ENCODE data around the gene TEX54. TPM values are rescaled to one million over a fixed set of nuclear protein-coding genes. Genes with fewer than 3 reads are reported as not detected.

The TEX54 gene
- total and polyA plus RNA-seq, 4 experiments from 2014 or later: 1.3 to 1.9 TPM; not detected in 2

GRCh38 chr11:62851807-62852522 is 19.3 kb upstream of the TEX54 start:
- peak overlapping the region in 5 of 8 donors; percentile 6 to 69 (median 43) for H3K4me3 Mint-ChIP-seq

GRCh38 chr11:62850911-62851806 is 18.5 kb upstream of the TEX54 start:
- intact Hi-C loops (cut with micrococcal nuclease): loop anchor here (10.0 kb wide), 1 partner anchor 296 kb away; no protein-coding TSS in a partner anchor
- H3K27ac ChIP-seq (ENCODE audit: low read depth, low read length): no peak overlapping the region
- peaks cover 0 to 8% (median 0%) of the 10 kb centered on the region in 8 donors for H3K9me3 Mint-ChIP-seq
- H3K27ac Mint-ChIP-seq: peak overlapping the region; percentile 59 to 93 (median 85)
- H3K36me3 Mint-ChIP-seq: peaks cover 33 to 50% of the 10 kb centered on the region in 2 donors
- H3K4me1 ChIP-seq (ENCODE audit: insufficient read depth, low read length): peaks cover 41% of the 10 kb centered on the region
- H3K36me3 ChIP-seq (ENCODE audit: insufficient read depth, low read length): peaks cover 33% of the 10 kb centered on the region
- no peaks in the 10 kb centered on the region for H3K27me3 Mint-ChIP-seq
- H3K4me3 ChIP-seq (ENCODE audit: low read length in 2 of 2): no peak overlapping the region
- no peaks in the 10 kb centered on the region for H3K9me3 ChIP-seq (ENCODE audit: control insufficient read depth in 1 of 2, low read length in 2 of 2)
- peaks cover 38 to 62% (median 47%) of the 10 kb centered on the region in 4 donors for H3K4me1 Mint-ChIP-seq
- no peak for DNase-seq
- POLR2A ChIA-PET (ENCODE audit: partially characterized antibody): interaction anchor here (0.6 to 10.3 kb wide), 14 partner anchors 8 to 294 kb away, joined by 3 to 667 read pairs (median 5); partner anchors contain the start of genes EEF1G, HNRNPUL2, LBHD1 and SLC3A2
- no peaks in the 10 kb centered on the region for H3K27me3 ChIP-seq (ENCODE audit: insufficient read depth, low read length)
- H3K4me3 Mint-ChIP-seq: peak overlapping the region in 4 of 8 donors; percentile 6 to 69 (median 36)
- CTCF ChIA-PET (ENCODE audit: partially characterized antibody): interaction anchor here (1.0 kb wide), 1 partner anchor 308 kb away, joined by 3 read pairs; no protein-coding TSS in a partner anchor

More at GRCh38 chr11:62851807-62852522, 19.3 kb upstream of the TEX54 start:
- no peak overlapping the region for H3K27ac ChIP-seq (ENCODE audit: low read depth, low read length)
- peaks cover 33% of the 10 kb centered on the region for H3K36me3 ChIP-seq (ENCODE audit: insufficient read depth, low read length)
- Mint-ChIP-seq H3K27me3 (no peaks in the 10 kb centered on the region), H3K27ac (peak overlapping the region; percentile 48 to 93 (median 82)), H3K4me1 (peaks cover 41 to 68% (median 52%) of the 10 kb centered on the region in 4 donors), H3K9me3 (peaks cover 0 to 8% (median 0%) of the 10 kb centered on the region in 8 donors), H3K36me3 (peaks cover 33 to 50% of the 10 kb centered on the region in 2 donors)
- H3K27me3 ChIP-seq (ENCODE audit: insufficient read depth, low read length): no peaks in the 10 kb centered on the region
- ChIA-PET CTCF (ENCODE audit: partially characterized antibody) (no interaction called here), POLR2A (ENCODE audit: partially characterized antibody) (interaction anchor here (1.1 to 10.3 kb wide), 10 partner anchors 9 to 278 kb away, joined by 3 to 667 read pairs (median 23); partner anchors contain the start of genes EEF1G, GNG3, LBHD1 and SLC3A2)
- H3K9me3 ChIP-seq (ENCODE audit: control insufficient read depth in 1 of 2, low read length in 2 of 2): no peaks in the 10 kb centered on the region
- no peak overlapping the region for H3K4me3 ChIP-seq (ENCODE audit: low read length in 2 of 2)
- H3K4me1 ChIP-seq (ENCODE audit: insufficient read depth, low read length): peaks cover 49% of the 10 kb centered on the region
- intact Hi-C loops (cut with micrococcal nuclease): loop anchor here (10.0 kb wide), 1 partner anchor 297 kb away; no protein-coding TSS in a partner anchor
- DNase-seq: no peak

GRCh38 chr11:62847767-62848314 is 15.2 kb upstream of the TEX54 start:
- Histone ChIP-seq H3K36me3 (ENCODE audit: insufficient read depth, low read length) (peaks cover 16% of the 10 kb centered on the region), H3K4me3 (ENCODE audit: low read length in 2 of 2) (no peak overlapping the region), H3K4me1 (ENCODE audit: insufficient read depth, low read length) (peaks cover 18% of the 10 kb centered on the region), H3K27ac (ENCODE audit: low read depth, low read length) (no peak overlapping the region), H3K9me3 (ENCODE audit: control insufficient read depth in 1 of 2, low read length in 2 of 2) (no peaks in the 10 kb centered on the region), H3K27me3 (ENCODE audit: insufficient read depth, low read length) (no peaks in the 10 kb centered on the region)
- ChIA-PET CTCF (ENCODE audit: partially characterized antibody) (no interaction called here), POLR2A (ENCODE audit: partially characterized antibody) (interaction anchor here (1.5 to 10.2 kb wide), 3 partner anchors 6 to 35 kb away, joined by 4 to 667 read pairs (median 138); partner anchors contain the start of genes SLC3A2 and WDR74)
- peaks cover 0 to 2% (median 0%) of the 10 kb centered on the region in 8 donors for H3K9me3 Mint-ChIP-seq
- H3K36me3 Mint-ChIP-seq: peaks cover 12 to 17% of the 10 kb centered on the region in 2 donors
- H3K27me3 Mint-ChIP-seq: no peaks in the 10 kb centered on the region
- no peak overlapping the region for H3K4me3 Mint-ChIP-seq
- intact Hi-C loops (cut with micrococcal nuclease): no loop called here
- peak overlapping the region in 3 of 7 donors; percentile 3 to 68 (median 35) for H3K27ac Mint-ChIP-seq
- H3K4me1 Mint-ChIP-seq: peaks cover 12 to 34% (median 22%) of the 10 kb centered on the region in 4 donors
- no peak for DNase-seq

GRCh38 chr11:62846177-62846576 is 13.5 kb upstream of the TEX54 start:
- Histone ChIP-seq H3K9me3 (ENCODE audit: control insufficient read depth in 1 of 2, low read length in 2 of 2) (no peaks in the 10 kb centered on the region), H3K4me1 (ENCODE audit: insufficient read depth, low read length) (peaks cover 13% of the 10 kb centered on the region), H3K27me3 (ENCODE audit: insufficient read depth, low read length) (no peaks in the 10 kb centered on the region), H3K36me3 (ENCODE audit: insufficient read depth, low read length) (no peaks in the 10 kb centered on the region), H3K4me3 (ENCODE audit: low read length in 2 of 2) (no peak overlapping the region), H3K27ac (ENCODE audit: low read depth, low read length) (no peak overlapping the region)
- peaks cover 0 to 2% (median 0%) of the 10 kb centered on the region in 8 donors for H3K9me3 Mint-ChIP-seq
- no peak overlapping the region for H3K27ac Mint-ChIP-seq
- intact Hi-C loops (cut with micrococcal nuclease): no loop called here
- ChIA-PET POLR2A (ENCODE audit: partially characterized antibody) (interaction anchor here (1.6 to 9.7 kb wide), 2 partner anchors 7 to 15 kb away, joined by 5 to 667 read pairs; partner anchors contain the start of gene STX5), CTCF (ENCODE audit: partially characterized antibody) (interaction anchor here (1.0 kb wide), 1 partner anchor 60 kb away, joined by 3 read pairs; no protein-coding TSS in a partner anchor)
- peaks cover 0 to under 1% of the 10 kb centered on the region in 2 donors for H3K36me3 Mint-ChIP-seq
- no peak for DNase-seq
- H3K27me3 Mint-ChIP-seq: no peaks in the 10 kb centered on the region
- no peak overlapping the region for H3K4me3 Mint-ChIP-seq
- peaks cover 0 to 18% (median 10%) of the 10 kb centered on the region in 4 donors for H3K4me1 Mint-ChIP-seq

GRCh38 chr11:62844154-62844553 is 11.5 kb upstream of the TEX54 start:
- Mint-ChIP-seq H3K27ac (peak overlapping the region in 1 of 7 donors; percentile 41), H3K36me3 (peaks cover 0 to 7% of the 10 kb centered on the region in 2 donors), H3K4me3 (peak overlapping the region in 1 of 8 donors; percentile 59), H3K27me3 (no peaks in the 10 kb centered on the region), H3K4me1 (peaks cover 2 to 20% (median 14%) of the 10 kb centered on the region in 4 donors), H3K9me3 (peaks cover 0 to 7% (median 0%) of the 10 kb centered on the region in 8 donors)
- Histone ChIP-seq H3K27ac (ENCODE audit: low read depth, low read length) (no peak overlapping the region), H3K36me3 (ENCODE audit: insufficient read depth, low read length) (no peaks in the 10 kb centered on the region), H3K9me3 (ENCODE audit: control insufficient read depth in 1 of 2, low read length in 2 of 2) (no peaks in the 10 kb centered on the region), H3K4me1 (ENCODE audit: insufficient read depth, low read length) (peaks cover 14% of the 10 kb centered on the region), H3K27me3 (ENCODE audit: insufficient read depth, low read length) (no peaks in the 10 kb centered on the region), H3K4me3 (ENCODE audit: low read length in 2 of 2) (no peak overlapping the region)
- POLR2A ChIA-PET (ENCODE audit: partially characterized antibody): interaction anchor here (0.6 to 13.8 kb wide), 6 partner anchors 9 to 179 kb away, joined by 3 to 801 read pairs (median 95); partner anchors contain the start of genes C11orf98, CSKMT, NXF1 and SLC3A2
- CTCF ChIA-PET (ENCODE audit: partially characterized antibody): no interaction called here
- DNase-seq: no peak
- intact Hi-C loops (cut with micrococcal nuclease): no loop called here

- Histone ChIP-seq H3K27ac (ENCODE audit: low read depth, low read length) (no peak overlapping the region), H3K9me3 (ENCODE audit: control insufficient read depth in 1 of 2, low read length in 2 of 2) (no peaks in the 10 kb centered on the region), H3K4me3 (ENCODE audit: low read length in 2 of 2) (no peak overlapping the region), H3K36me3 (ENCODE audit: insufficient read depth, low read length) (no peaks in the 10 kb centered on the region), H3K27me3 (ENCODE audit: insufficient read depth, low read length) (no peaks in the 10 kb centered on the region), H3K4me1 (ENCODE audit: insufficient read depth, low read length) (peaks cover 21% of the 10 kb centered on the region)
- Mint-ChIP-seq H3K9me3 (peaks cover 0 to 7% (median 0%) of the 10 kb centered on the region in 8 donors), H3K36me3 (peaks cover 0 to 10% of the 10 kb centered on the region in 2 donors), H3K27ac (peak overlapping the region in 3 of 7 donors; percentile 19 to 69 (median 46)), H3K4me3 (peak overlapping the region in 1 of 8 donors; percentile 59), H3K4me1 (peaks cover 6 to 27% (median 16%) of the 10 kb centered on the region in 4 donors), H3K27me3 (no peaks in the 10 kb centered on the region)
- CTCF ChIA-PET (ENCODE audit: partially characterized antibody): interaction anchor here (0.8 kb wide), 1 partner anchor 19 kb away, joined by 4 read pairs; no protein-coding TSS in a partner anchor
- POLR2A ChIA-PET (ENCODE audit: partially characterized antibody): interaction anchor here (0.6 to 13.8 kb wide), 14 partner anchors 10 to 292 kb away, joined by 3 to 801 read pairs (median 4); partner anchors contain the start of genes C11orf98, CSKMT, HNRNPUL2 and NXF1
- no peak for DNase-seq
- intact Hi-C loops (cut with micrococcal nuclease): no loop called here
Measured at GRCh38 chr11:62843466-62843865, 10.8 kb upstream of the TEX54 start.
